ENCODE data around the gene JPH2.

DNA sequence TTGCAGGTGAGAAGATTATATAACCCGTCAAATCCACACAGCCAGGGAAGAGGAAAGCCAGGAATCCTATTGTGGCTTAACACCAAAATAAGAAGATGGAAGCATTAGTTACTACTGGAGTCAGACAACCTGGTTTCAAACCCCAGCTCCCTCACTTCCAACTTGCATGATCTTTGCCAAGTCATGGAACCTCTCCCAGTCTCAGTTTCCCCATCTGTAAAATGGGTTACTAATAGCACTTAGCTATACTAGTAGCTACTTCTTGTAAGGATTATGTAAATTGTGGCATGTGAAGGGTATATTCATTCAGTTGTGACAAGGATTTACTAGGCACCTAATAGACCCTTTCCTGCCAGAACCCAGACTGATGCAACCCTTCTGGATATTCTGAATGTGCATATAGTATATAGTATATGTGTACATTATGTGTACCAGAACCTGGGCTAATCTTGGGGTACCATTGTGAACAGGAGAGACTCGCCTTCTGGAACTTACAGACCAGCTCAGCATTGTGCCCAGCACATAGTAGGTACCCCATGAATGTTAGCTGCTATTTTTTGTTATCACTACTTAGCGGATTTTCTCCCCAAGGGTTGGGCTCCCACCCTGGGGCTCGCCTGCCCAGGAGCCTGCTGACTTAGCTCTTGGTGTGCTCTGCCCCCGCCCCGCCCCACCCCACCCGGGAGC, 50.3 kb downstream of the JPH2 start:
- TF ChIP-seq EZH2 (IDR thresholded peaks at IDR 0.05): no peak
- TF ChIP-seq, protein P1, sequence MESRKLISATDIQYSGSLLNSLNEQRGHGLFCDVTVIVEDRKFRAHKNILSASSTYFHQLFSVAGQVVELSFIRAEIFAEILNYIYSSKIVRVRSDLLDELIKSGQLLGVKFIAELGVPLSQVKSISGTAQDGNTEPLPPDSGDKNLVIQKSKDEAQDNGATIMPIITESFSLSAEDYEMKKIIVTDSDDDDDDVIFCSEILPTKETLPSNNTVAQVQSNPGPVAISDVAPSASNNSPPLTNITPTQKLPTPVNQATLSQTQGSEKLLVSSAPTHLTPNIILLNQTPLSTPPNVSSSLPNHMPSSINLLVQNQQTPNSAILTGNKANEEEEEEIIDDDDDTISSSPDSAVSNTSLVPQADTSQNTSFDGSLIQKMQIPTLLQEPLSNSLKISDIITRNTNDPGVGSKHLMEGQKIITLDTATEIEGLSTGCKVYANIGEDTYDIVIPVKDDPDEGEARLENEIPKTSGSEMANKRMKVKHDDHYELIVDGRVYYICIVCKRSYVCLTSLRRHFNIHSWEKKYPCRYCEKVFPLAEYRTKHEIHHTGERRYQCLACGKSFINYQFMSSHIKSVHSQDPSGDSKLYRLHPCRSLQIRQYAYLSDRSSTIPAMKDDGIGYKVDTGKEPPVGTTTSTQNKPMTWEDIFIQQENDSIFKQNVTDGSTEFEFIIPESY (IDR thresholded peaks at IDR 0.05; ENCODE audit: extremely low read depth, insufficient replicate concordance, low read length): no peak
- no peak for TF ChIP-seq CBX3 (IDR thresholded peaks at IDR 0.05; ENCODE audit: low read depth)
- TF ChIP-seq EZH2phosphoT487 (IDR thresholded peaks at IDR 0.05; ENCODE audit: borderline replicate concordance): no peak
- TF ChIP-seq, protein P2, sequence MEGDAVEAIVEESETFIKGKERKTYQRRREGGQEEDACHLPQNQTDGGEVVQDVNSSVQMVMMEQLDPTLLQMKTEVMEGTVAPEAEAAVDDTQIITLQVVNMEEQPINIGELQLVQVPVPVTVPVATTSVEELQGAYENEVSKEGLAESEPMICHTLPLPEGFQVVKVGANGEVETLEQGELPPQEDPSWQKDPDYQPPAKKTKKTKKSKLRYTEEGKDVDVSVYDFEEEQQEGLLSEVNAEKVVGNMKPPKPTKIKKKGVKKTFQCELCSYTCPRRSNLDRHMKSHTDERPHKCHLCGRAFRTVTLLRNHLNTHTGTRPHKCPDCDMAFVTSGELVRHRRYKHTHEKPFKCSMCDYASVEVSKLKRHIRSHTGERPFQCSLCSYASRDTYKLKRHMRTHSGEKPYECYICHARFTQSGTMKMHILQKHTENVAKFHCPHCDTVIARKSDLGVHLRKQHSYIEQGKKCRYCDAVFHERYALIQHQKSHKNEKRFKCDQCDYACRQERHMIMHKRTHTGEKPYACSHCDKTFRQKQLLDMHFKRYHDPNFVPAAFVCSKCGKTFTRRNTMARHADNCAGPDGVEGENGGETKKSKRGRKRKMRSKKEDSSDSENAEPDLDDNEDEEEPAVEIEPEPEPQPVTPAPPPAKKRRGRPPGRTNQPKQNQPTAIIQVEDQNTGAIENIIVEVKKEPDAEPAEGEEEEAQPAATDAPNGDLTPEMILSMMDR (IDR thresholded peaks at IDR 0.05 in 2 of 3, conservative IDR thresholded peaks at IDR 0.05 in 1 of 3; ENCODE audit: borderline replicate concordance in 1 of 3, insufficient read depth in 1 of 3, low read depth in 2 of 3, low read length in 2 of 3): no peak
- TF ChIP-seq YY1 (IDR thresholded peaks at IDR 0.05; ENCODE audit: extremely low read depth, insufficient replicate concordance, low read depth, low read length): no peak
- no peak for TF ChIP-seq ELF1 (IDR thresholded peaks at IDR 0.05; ENCODE audit: borderline replicate concordance, low read depth)
- no peak for TF ChIP-seq ZNF274 (IDR thresholded peaks at IDR 0.05; ENCODE audit: low read depth, low read length)
- TF ChIP-seq POLR2AphosphoS5 (IDR thresholded peaks at IDR 0.05; ENCODE audit: low read depth, low read length): no peak
- TF ChIP-seq POLR2A (IDR thresholded peaks at IDR 0.05; ENCODE audit: borderline replicate concordance, extremely low read depth, insufficient read depth, insufficient read length): no peak
- no peak for TF ChIP-seq CEBPB (IDR thresholded peaks at IDR 0.05; ENCODE audit: low read depth)
- TF ChIP-seq FOSL1 (IDR thresholded peaks at IDR 0.05; ENCODE audit: low read depth): no peak
